ENCODE data around the gene KCNH2.

DNA sequence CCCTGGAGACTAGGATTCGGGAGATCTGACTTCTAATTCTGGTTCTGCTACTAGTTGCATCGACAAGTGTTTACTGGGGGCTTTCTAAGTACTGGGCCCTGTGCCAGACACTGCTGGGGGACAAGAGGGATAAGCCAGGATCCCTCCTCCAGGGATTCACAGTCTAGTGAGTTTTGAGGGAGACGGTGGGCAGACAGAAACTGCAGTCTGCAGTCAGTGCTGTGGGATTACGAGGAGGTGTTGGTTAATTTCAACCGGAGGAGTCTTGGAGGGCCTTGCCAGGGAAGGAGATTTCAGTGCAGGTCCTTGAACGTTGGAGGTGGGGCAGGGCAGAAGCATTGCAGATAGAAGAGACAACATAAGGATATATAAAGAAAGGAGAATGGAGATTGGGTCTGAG is 3.5 kb upstream of the KCNH2 start:
- TF ChIP-seq, protein P1, sequence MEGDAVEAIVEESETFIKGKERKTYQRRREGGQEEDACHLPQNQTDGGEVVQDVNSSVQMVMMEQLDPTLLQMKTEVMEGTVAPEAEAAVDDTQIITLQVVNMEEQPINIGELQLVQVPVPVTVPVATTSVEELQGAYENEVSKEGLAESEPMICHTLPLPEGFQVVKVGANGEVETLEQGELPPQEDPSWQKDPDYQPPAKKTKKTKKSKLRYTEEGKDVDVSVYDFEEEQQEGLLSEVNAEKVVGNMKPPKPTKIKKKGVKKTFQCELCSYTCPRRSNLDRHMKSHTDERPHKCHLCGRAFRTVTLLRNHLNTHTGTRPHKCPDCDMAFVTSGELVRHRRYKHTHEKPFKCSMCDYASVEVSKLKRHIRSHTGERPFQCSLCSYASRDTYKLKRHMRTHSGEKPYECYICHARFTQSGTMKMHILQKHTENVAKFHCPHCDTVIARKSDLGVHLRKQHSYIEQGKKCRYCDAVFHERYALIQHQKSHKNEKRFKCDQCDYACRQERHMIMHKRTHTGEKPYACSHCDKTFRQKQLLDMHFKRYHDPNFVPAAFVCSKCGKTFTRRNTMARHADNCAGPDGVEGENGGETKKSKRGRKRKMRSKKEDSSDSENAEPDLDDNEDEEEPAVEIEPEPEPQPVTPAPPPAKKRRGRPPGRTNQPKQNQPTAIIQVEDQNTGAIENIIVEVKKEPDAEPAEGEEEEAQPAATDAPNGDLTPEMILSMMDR (IDR thresholded peaks at IDR 0.05), result no peak
- no peak for TF ChIP-seq POLR2A (IDR thresholded peaks at IDR 0.05)
